ENCODE results near the gene OR10H3.

DNA sequence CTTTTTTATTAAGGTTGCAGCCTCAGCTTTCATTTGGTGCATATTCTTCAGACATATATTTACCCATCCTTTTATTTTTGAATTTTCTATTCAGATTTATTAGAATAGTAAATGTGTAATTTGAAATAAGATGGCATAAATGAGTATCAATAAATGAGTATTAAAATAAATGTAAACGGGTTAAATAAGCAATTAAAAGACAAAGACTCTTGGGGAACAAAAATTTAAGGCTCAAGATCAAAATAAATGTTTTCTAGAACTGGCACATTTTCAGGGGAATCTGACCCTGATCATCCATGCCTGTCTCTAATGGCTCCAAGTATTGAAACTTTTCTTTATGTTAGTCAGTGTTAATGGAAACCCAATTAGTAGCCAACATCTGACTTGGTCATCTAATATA lies 3.0 kb downstream of the OR10H3 start:
- TF ChIP-seq EZH2 (IDR thresholded peaks at IDR 0.05; ENCODE audit: insufficient read depth, poor library complexity, severe bottlenecking) (no peak), EZH2phosphoT487 (IDR thresholded peaks at IDR 0.05; ENCODE audit: insufficient read depth, low read depth) (no peak)
